Measurements from ENCODE around the gene BRI3. TPM values are rescaled to one million over a fixed set of nuclear protein-coding genes. Genes with fewer than 3 reads are reported as not detected.

Gene BRI3
- total RNA-seq, 1 donor from 2014 or later, result 112 TPM

GRCh38 chr7:98252425-98253054, 28.9 kb upstream of the BRI3 start:
- Mint-ChIP-seq H3K27me3 (ENCODE audit: low read depth) (no peaks in the 10 kb centered on the region), H3K27ac (ENCODE audit: unreplicated experiment) (peak overlapping the region; percentile 71), H3K4me1 (peaks cover 36% of the 10 kb centered on the region), H3K4me3 (peak overlapping the region; percentile 94), H3K36me3 (ENCODE audit: low read depth) (peaks cover 4% of the 10 kb centered on the region), H3K9me3 (no peaks in the 10 kb centered on the region)
- no peak for TF ChIP-seq CTCF (conservative IDR thresholded peaks at IDR 0.05)
- no peak for DNase-seq (ENCODE audit: low read depth, low spot score)

GRCh38 chr7:98254516-98254915, 27.0 kb upstream of the BRI3 start:
- peaks cover 4% of the 10 kb centered on the region for H3K36me3 Mint-ChIP-seq (ENCODE audit: low read depth)
- no peak overlapping the region for H3K27ac Mint-ChIP-seq (ENCODE audit: unreplicated experiment)

GRCh38 chr7:98254951-98255610, 26.4 kb upstream of the BRI3 start:
- Mint-ChIP-seq H3K27ac (ENCODE audit: unreplicated experiment) (no peak overlapping the region), H3K4me1 (peaks cover 32% of the 10 kb centered on the region), H3K36me3 (ENCODE audit: low read depth) (peaks cover 4% of the 10 kb centered on the region), H3K4me3 (peak overlapping the region; percentile 75), H3K27me3 (ENCODE audit: low read depth) (no peaks in the 10 kb centered on the region), H3K9me3 (no peaks in the 10 kb centered on the region)
- no peak for TF ChIP-seq CTCF (conservative IDR thresholded peaks at IDR 0.05)
- no peak for DNase-seq (ENCODE audit: low read depth, low spot score)

More at GRCh38 chr7:98254516-98254915, 27.0 kb upstream of the BRI3 start:
- H3K27me3 Mint-ChIP-seq (ENCODE audit: low read depth), result no peaks in the 10 kb centered on the region
- H3K9me3 Mint-ChIP-seq, result no peaks in the 10 kb centered on the region
- H3K4me1 Mint-ChIP-seq, result peaks cover 32% of the 10 kb centered on the region
- no peak for DNase-seq (ENCODE audit: low read depth, low spot score)
- no peak for TF ChIP-seq CTCF (conservative IDR thresholded peaks at IDR 0.05)
- H3K4me3 Mint-ChIP-seq, result peak overlapping the region; percentile 75

- no peak overlapping the region for H3K27ac Mint-ChIP-seq (ENCODE audit: unreplicated experiment)
- H3K27me3 Mint-ChIP-seq (ENCODE audit: low read depth), result no peaks in the 10 kb centered on the region
- peaks cover 4% of the 10 kb centered on the region for H3K36me3 Mint-ChIP-seq (ENCODE audit: low read depth)
- H3K4me3 Mint-ChIP-seq, result peak overlapping the region; percentile 15
- no peaks in the 10 kb centered on the region for H3K9me3 Mint-ChIP-seq
- no peak for DNase-seq (ENCODE audit: low read depth, low spot score)
- H3K4me1 Mint-ChIP-seq, result peaks cover 21% of the 10 kb centered on the region
- no peak for TF ChIP-seq CTCF (conservative IDR thresholded peaks at IDR 0.05)
Observed at GRCh38 chr7:98256431-98256830, 25.1 kb upstream of the BRI3 start.

GRCh38 chr7:98257701-98258100, 23.8 kb upstream of the BRI3 start:
- Mint-ChIP-seq H3K27ac (ENCODE audit: unreplicated experiment) (no peak overlapping the region), H3K9me3 (no peaks in the 10 kb centered on the region), H3K27me3 (ENCODE audit: low read depth) (no peaks in the 10 kb centered on the region), H3K4me1 (peaks cover 12% of the 10 kb centered on the region), H3K4me3 (no peak overlapping the region), H3K36me3 (ENCODE audit: low read depth) (peaks cover 4% of the 10 kb centered on the region)
- no peak for DNase-seq (ENCODE audit: low read depth, low spot score)
- no peak for TF ChIP-seq CTCF (conservative IDR thresholded peaks at IDR 0.05)
